ENCODE measurements around the gene SPINT2.

DNA sequence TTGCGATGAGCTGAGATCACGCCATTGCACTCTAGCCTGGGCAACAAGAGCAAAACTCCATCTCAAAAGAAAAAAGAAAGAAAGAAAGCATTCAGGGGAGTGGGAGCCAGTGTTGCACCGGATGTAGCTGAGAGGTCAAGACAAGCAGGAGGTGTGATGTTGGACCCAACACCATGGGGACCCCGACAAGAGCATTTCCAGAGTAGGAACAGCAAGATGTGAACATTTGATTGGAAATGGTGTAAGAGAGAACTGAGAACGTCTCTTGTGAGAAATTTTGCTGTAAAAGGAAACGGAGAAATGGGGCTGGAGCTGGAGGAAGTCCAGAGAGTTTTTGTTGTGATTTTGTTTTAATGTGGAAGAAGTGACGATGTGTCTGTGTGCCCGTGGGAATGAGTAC, 24.6 kb upstream of the SPINT2 start:
- TF ChIP-seq POLR2AphosphoS5 (IDR thresholded peaks at IDR 0.05; ENCODE audit: borderline replicate concordance, low read depth, low read length) (no peak), EZH2 (IDR thresholded peaks at IDR 0.05) (no peak)

Measured in SK-N-MC (cell line).